ENCODE results near the gene THRB. TPM values are rescaled to one million over a fixed set of nuclear protein-coding genes. Genes with fewer than 3 reads are reported as not detected.

THRB gene
- total and polyA plus RNA-seq, 2 experiments from 2014 or later = 3.3 to 5.1 TPM

GRCh38 chr3:24264011-24264410 is 230.6 kb downstream of the THRB start:
- no peaks in the 10 kb centered on the region for H3K36me3 ChIP-seq (ENCODE audit: low read depth)
- in situ Hi-C loops (cut with MboI) = loop anchor here (25.0 kb wide), 1 partner anchor 423 kb away; no protein-coding TSS in a partner anchor
- WGBS, 2 experiments (ENCODE audit: low coverage in 1 of 2, low lambda C conversion rate in 2 of 2, missing lambda C conversion rate in 2 of 2) = 96 to 100% methylated on average over 1 of the region's 1 CpG
- no peak overlapping the region for H3K27ac ChIP-seq
- no peak for TF ChIP-seq EZH2phosphoT487 (IDR thresholded peaks at IDR 0.05; ENCODE audit: insufficient read depth, low read depth)
- TF ChIP-seq EZH2 (IDR thresholded peaks at IDR 0.05; ENCODE audit: insufficient read depth, poor library complexity, severe bottlenecking) = no peak
- no peak for DNase-seq
- no peaks in the 10 kb centered on the region for H3K9me2 ChIP-seq (ENCODE audit: insufficient read depth)
- no peaks in the 10 kb centered on the region for H3K27me3 ChIP-seq (replicated peaks; ENCODE audit: insufficient read depth)
- H2AFZ ChIP-seq = no peak overlapping the region
- H3K9ac ChIP-seq = no peak overlapping the region
- H3K4me3 ChIP-seq = no peak overlapping the region
- H3K9me3 ChIP-seq (ENCODE audit: low read depth) = no peaks in the 10 kb centered on the region
- H3K4me1 ChIP-seq (ENCODE audit: insufficient read depth) = peaks cover 6% of the 10 kb centered on the region; the same call in 1 of the 2 replicates
- H3K79me2 ChIP-seq (ENCODE audit: insufficient read depth) = no peaks in the 10 kb centered on the region
- H3K4me2 ChIP-seq (ENCODE audit: unreplicated experiment) = no peak overlapping the region
- H4K20me1 ChIP-seq (ENCODE audit: insufficient read depth) = no peaks in the 10 kb centered on the region
- no peaks in the 10 kb centered on the region for H3F3A ChIP-seq (ENCODE audit: insufficient read depth)

DNA sequence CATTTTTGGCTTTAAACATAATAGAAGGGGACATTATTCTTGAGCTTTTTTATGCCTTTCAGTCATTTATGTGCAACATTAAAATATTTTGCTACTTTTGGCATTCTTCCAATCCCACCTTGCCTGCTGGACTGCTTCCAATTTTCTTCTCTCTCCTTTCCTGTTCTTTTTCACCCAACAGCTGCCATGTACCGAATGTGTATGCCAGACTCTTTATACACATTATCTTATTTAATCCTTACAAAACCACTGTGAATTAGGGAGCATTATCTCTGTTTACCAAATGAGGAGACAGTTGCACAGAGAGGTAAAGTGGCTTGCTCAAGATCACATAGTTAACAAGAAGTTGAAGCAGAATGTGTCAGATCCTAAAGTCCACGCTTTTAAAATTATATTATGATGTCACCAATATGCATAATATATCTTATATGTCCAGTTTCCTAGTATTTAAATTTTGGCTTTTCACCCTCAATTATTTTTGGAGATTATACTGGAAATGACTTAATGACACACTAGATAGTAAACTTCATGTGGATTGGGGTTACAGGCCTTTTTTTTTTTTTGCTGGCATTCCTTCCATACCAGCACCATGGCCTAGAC is 231.5 kb downstream of the THRB start:
- Histone ChIP-seq H3K4me2 (ENCODE audit: unreplicated experiment) (no peak overlapping the region), H3K79me2 (ENCODE audit: insufficient read depth) (no peaks in the 10 kb centered on the region), H3K9me3 (ENCODE audit: low read depth) (no peaks in the 10 kb centered on the region), H4K20me1 (ENCODE audit: insufficient read depth) (no peaks in the 10 kb centered on the region), H3K36me3 (ENCODE audit: low read depth) (no peaks in the 10 kb centered on the region), H2AFZ (no peak overlapping the region), H3F3A (ENCODE audit: insufficient read depth) (no peaks in the 10 kb centered on the region), H3K4me3 (no peak overlapping the region), H3K9ac (no peak overlapping the region), H3K27ac (no peak overlapping the region), H3K4me1 (ENCODE audit: insufficient read depth) (peaks cover 6% of the 10 kb centered on the region; the same call in 1 of the 2 replicates), H3K27me3 (replicated peaks; ENCODE audit: insufficient read depth) (no peaks in the 10 kb centered on the region), H3K9me2 (ENCODE audit: insufficient read depth) (no peaks in the 10 kb centered on the region)
- DNase-seq = no peak
- 49 to 58% methylated on average over 2 of the region's 2 CpGs for WGBS, 2 experiments (ENCODE audit: low coverage in 1 of 2, low lambda C conversion rate in 2 of 2, missing lambda C conversion rate in 2 of 2)
- TF ChIP-seq EZH2phosphoT487 (IDR thresholded peaks at IDR 0.05; ENCODE audit: insufficient read depth, low read depth) (no peak), EZH2 (IDR thresholded peaks at IDR 0.05; ENCODE audit: insufficient read depth, poor library complexity, severe bottlenecking) (no peak)
- in situ Hi-C loops (cut with MboI) = loop anchor here (25.0 kb wide), 1 partner anchor 424 kb away; no protein-coding TSS in a partner anchor

- TF ChIP-seq EZH2 (IDR thresholded peaks at IDR 0.05; ENCODE audit: insufficient read depth, poor library complexity, severe bottlenecking) (no peak), EZH2phosphoT487 (IDR thresholded peaks at IDR 0.05; ENCODE audit: insufficient read depth, low read depth) (no peak)
- no peaks in the 10 kb centered on the region for H3K27me3 ChIP-seq (replicated peaks; ENCODE audit: insufficient read depth)
- H3K36me3 ChIP-seq (ENCODE audit: low read depth) = no peaks in the 10 kb centered on the region
- no peak for DNase-seq
- H3K4me1 ChIP-seq (ENCODE audit: insufficient read depth) = peaks cover 6% of the 10 kb centered on the region; the same call in 1 of the 2 replicates
- H3K27ac ChIP-seq = no peak overlapping the region
- H3K4me2 ChIP-seq (ENCODE audit: unreplicated experiment) = no peak overlapping the region
- no peak overlapping the region for H3K9ac ChIP-seq
- no peak overlapping the region for H3K4me3 ChIP-seq
- no peaks in the 10 kb centered on the region for H3K9me3 ChIP-seq (ENCODE audit: low read depth)
- H4K20me1 ChIP-seq (ENCODE audit: insufficient read depth) = no peaks in the 10 kb centered on the region
- in situ Hi-C loops (cut with MboI) = loop anchor here (25.0 kb wide), 1 partner anchor 426 kb away; no protein-coding TSS in a partner anchor
- H2AFZ ChIP-seq = no peak overlapping the region
- H3K9me2 ChIP-seq (ENCODE audit: insufficient read depth) = no peaks in the 10 kb centered on the region
- no peaks in the 10 kb centered on the region for H3K79me2 ChIP-seq (ENCODE audit: insufficient read depth)
- no peaks in the 10 kb centered on the region for H3F3A ChIP-seq (ENCODE audit: insufficient read depth)
These were observed 233.1 kb downstream of the THRB start for GRCh38 chr3:24261521-24261920.

- no peak for TF ChIP-seq EZH2 (IDR thresholded peaks at IDR 0.05; ENCODE audit: insufficient read depth, poor library complexity, severe bottlenecking)
- no peak for TF ChIP-seq EZH2phosphoT487 (IDR thresholded peaks at IDR 0.05; ENCODE audit: insufficient read depth, low read depth)
- no peak overlapping the region for H3K4me3 ChIP-seq
- no peak overlapping the region for H3K9ac ChIP-seq
- H3K9me2 ChIP-seq (ENCODE audit: insufficient read depth) = no peaks in the 10 kb centered on the region
- no peaks in the 10 kb centered on the region for H4K20me1 ChIP-seq (ENCODE audit: insufficient read depth)
- peak; percentile 78 for DNase-seq
- H3K9me3 ChIP-seq (ENCODE audit: low read depth) = no peaks in the 10 kb centered on the region
- no peak overlapping the region for H3K27ac ChIP-seq
- H3K4me2 ChIP-seq (ENCODE audit: unreplicated experiment) = no peak overlapping the region
- no peaks in the 10 kb centered on the region for H3K27me3 ChIP-seq (replicated peaks; ENCODE audit: insufficient read depth)
- H3F3A ChIP-seq (ENCODE audit: insufficient read depth) = peaks cover 1% of the 10 kb centered on the region; the same call in 1 of the 2 replicates
- no peaks in the 10 kb centered on the region for H3K79me2 ChIP-seq (ENCODE audit: insufficient read depth)
- in situ Hi-C loops (cut with MboI) = loop anchor here (25.0 kb wide), 1 partner anchor 427 kb away; no protein-coding TSS in a partner anchor
- peaks cover 10% of the 10 kb centered on the region; the same call in 1 of the 2 replicates for H3K4me1 ChIP-seq (ENCODE audit: insufficient read depth)
- no peak overlapping the region for H2AFZ ChIP-seq
- 69 to 71% methylated on average over 2 of the region's 2 CpGs for WGBS, 2 experiments (ENCODE audit: low coverage in 1 of 2, low lambda C conversion rate in 2 of 2, missing lambda C conversion rate in 2 of 2)
- H3K36me3 ChIP-seq (ENCODE audit: low read depth) = no peaks in the 10 kb centered on the region
These were observed 234.6 kb downstream of the THRB start for GRCh38 chr3:24259901-24260512.

Measured in GM23248 (cell line).